Measurements from ENCODE around the gene XYLB. TPM values are rescaled to one million over a fixed set of nuclear protein-coding genes. Genes with fewer than 3 reads are reported as not detected.

The XYLB gene
- total and polyA plus RNA-seq, 11 donors: 0.23 to 2.9 (median 0.61) TPM

DNA sequence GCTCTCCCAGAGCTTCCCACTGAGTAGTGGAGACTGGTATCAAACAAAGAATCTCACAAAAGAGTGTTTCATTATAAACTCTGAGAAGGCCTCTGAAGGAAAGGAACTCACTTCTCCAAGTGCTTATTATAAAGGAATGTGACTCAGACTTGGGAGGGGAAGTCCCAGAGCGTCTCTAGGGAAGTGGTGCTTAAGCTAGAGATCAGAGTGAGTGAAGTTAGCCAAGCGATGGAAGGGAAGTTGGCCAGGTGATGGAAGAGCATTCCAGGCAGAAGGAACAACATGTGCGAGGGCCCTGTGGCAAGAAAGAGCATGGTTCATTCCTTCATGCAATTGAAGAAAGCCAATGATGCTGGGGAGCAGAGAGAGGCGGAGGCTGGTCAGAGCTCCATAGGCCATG is 2.3 kb downstream of the XYLB start:
- H3K4me3 ChIP-seq: no peak overlapping the region

DNA sequence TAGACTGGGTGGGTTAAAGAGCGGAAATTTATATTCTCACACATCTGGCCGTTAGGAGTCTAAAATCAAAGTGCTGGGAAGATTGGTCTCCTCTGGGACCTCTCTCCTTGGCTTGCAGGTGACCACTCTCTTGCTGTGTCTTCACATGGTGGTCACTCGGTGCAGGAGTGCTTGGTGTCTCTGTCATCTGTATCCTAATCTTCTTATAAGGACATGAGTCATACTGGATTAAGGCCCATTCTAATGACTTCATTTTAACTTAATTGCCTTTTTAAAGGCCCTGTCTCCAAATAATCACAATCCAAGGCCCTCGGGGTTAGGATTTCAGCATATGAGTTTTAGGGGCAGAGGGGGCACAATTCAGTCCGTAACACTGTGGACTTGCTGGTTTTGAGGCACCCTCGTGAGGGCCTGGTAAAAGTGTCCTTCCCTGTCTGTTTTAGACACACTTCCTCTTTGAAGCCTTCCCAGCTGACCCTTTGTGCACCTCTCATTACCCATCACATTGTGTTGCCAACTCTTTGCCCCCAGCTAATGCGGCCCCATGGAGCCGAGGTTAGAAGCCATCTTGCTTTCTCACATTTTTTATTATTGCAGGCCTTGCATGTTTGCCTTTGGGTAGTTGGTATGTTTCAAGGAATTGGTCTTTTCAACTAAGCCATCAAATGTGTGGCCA is 3.2 kb downstream of the XYLB start:
- Histone ChIP-seq H3K36me3 (no peaks in the 10 kb centered on the region), H3K4me1 (peaks cover 0 to 29% (median 3%) of the 10 kb centered on the region in 12 donors), H3K27me3 (no peaks in the 10 kb centered on the region), H3K27ac (no peak overlapping the region), H3K4me3 (no peak overlapping the region), H3K9me3 (no peaks in the 10 kb centered on the region)
- DNase-seq (no peak), ATAC-seq (no peak)
- intact Hi-C loops (cut with DNase I): loop anchor here in 5 of 10 donors (2.0 to 10.0 kb wide), 5 partner anchors 127 to 235 kb away; partner anchors contain the start of genes ACAA1 (in 2 of the 5) and MYD88 (in 2 of the 5)
- TF ChIP-seq, protein P1, sequence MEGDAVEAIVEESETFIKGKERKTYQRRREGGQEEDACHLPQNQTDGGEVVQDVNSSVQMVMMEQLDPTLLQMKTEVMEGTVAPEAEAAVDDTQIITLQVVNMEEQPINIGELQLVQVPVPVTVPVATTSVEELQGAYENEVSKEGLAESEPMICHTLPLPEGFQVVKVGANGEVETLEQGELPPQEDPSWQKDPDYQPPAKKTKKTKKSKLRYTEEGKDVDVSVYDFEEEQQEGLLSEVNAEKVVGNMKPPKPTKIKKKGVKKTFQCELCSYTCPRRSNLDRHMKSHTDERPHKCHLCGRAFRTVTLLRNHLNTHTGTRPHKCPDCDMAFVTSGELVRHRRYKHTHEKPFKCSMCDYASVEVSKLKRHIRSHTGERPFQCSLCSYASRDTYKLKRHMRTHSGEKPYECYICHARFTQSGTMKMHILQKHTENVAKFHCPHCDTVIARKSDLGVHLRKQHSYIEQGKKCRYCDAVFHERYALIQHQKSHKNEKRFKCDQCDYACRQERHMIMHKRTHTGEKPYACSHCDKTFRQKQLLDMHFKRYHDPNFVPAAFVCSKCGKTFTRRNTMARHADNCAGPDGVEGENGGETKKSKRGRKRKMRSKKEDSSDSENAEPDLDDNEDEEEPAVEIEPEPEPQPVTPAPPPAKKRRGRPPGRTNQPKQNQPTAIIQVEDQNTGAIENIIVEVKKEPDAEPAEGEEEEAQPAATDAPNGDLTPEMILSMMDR (IDR thresholded peaks at IDR 0.05): no peak
- no peak for TF ChIP-seq POLR2A (IDR thresholded peaks at IDR 0.05)
- 84 to 87% (median 85%) methylated on average over 8 of the region's 8 CpGs for WGBS, 4 donors

More for the DNA sequence above, 2.3 kb downstream of the XYLB start:
- Histone ChIP-seq H3K27me3 (no peaks in the 10 kb centered on the region), H3K4me1 (peaks cover 0 to 29% (median 3%) of the 10 kb centered on the region in 12 donors), H3K36me3 (no peaks in the 10 kb centered on the region), H3K9me3 (no peaks in the 10 kb centered on the region), H3K27ac (no peak overlapping the region)
- DNase-seq (no peak), ATAC-seq (no peak)
- 73 to 80% (median 75%) methylated on average over 4 of the region's 4 CpGs for WGBS, 4 donors
- intact Hi-C loops (cut with DNase I): loop anchor here in 5 of 10 donors (1.0 to 10.0 kb wide), 6 partner anchors 128 to 234 kb away; partner anchors contain the start of genes ACAA1 (in 2 of the 5) and MYD88 (in 2 of the 5)
- no peak for TF ChIP-seq POLR2A (IDR thresholded peaks at IDR 0.05)
- TF ChIP-seq, protein P1 (IDR thresholded peaks at IDR 0.05): no peak

DNA sequence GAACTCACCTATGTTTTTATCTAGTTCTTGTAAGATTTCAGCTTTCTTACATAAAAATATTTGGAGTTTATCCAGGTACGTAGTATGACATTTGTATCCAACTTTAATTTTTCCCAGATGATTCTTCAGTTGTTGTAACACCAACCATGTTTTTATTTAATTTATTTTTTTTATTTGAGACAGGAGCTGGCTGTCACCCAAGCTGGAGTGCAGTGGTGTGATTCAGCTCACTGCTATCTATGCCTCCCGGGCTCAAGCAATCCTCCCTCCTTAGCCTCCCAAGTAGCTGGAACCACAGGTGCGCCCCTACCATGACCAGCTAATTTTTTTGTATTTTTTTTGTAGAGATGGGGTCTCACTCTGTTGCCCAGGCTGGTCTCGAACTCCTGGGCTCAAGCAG is 6.6 kb downstream of the XYLB start:
- Histone ChIP-seq H3K27me3 (no peaks in the 10 kb centered on the region), H3K9me3 (no peaks in the 10 kb centered on the region), H3K27ac (no peak overlapping the region), H3K4me1 (peaks cover 0 to 13% (median 0%) of the 10 kb centered on the region in 12 donors), H3K4me3 (no peak overlapping the region), H3K36me3 (no peaks in the 10 kb centered on the region)
- WGBS, 4 donors: 87 to 92% (median 92%) methylated on average over 4 of the region's 4 CpGs
- no peak for TF ChIP-seq POLR2A (IDR thresholded peaks at IDR 0.05)
- TF ChIP-seq, protein P1 (IDR thresholded peaks at IDR 0.05): no peak
- ATAC-seq: no peak
- intact Hi-C loops (cut with DNase I): no loop called here
- DNase-seq: no peak

DNA sequence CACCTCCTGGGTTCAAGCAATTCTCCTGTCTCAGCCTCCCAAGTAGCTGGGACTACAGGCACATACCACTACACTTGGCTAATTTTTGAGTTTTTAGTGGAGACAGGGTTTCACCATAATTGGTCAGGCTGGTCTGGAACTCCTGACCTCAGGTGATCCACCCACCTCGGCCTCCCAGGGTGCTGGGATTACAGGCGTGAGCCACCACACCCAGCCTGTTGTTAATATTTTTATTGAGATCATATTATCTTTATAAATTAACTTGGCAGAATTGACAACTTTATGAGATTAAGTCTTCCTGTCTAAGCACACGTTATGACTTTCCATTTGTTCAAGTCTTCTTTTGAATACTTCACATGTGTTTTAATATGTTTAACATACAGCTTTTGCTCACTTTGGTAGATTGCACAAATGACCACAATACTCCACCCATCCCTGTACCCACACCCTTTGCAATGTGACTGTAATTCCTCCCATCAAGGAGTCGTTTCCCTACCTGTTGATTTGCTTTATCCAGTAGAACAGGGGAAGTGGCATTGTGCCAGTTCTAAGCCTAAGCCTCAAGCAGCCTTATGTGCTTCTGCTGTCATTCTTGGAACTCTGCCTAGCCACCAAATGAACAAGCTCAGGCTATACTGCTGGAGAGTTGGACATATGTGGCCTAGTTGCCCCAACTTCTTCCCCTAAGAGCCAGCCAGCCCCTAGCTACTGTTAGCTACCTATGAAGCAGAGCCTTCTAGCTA is 8.2 kb downstream of the XYLB start:
- 72 to 78% (median 77%) methylated on average over 4 of the region's 4 CpGs for WGBS, 4 donors
- no peak overlapping the region for H3K27ac ChIP-seq
- no peak for DNase-seq

More for the DNA sequence above, 8.2 kb downstream of the XYLB start:
- Histone ChIP-seq H3K4me1 (peaks cover 0 to 3% (median 0%) of the 10 kb centered on the region in 12 donors), H3K27me3 (no peaks in the 10 kb centered on the region), H3K4me3 (no peak overlapping the region), H3K9me3 (no peaks in the 10 kb centered on the region), H3K36me3 (no peaks in the 10 kb centered on the region)
- intact Hi-C loops (cut with DNase I): no loop called here
- TF ChIP-seq, protein P1 (IDR thresholded peaks at IDR 0.05): no peak
- ATAC-seq: no peak
